Liver (tissue), 9 donors: ENCODE results near the gene IGSF3. TPM values are rescaled to one million over a fixed set of nuclear protein-coding genes. Genes with fewer than 3 reads are reported as not detected.

ENCODE experiments used
- DNase-seq: peaks from one replicate; pipeline ENCODE4 v3.0.0-alpha.2; 2017; ENCODE audit warnings: low spot score
- H3K27ac ChIP-seq, 2 donors: one replicate each; pipeline ENCODE4 v1.7.0; 2013; ENCODE audit warnings: inconsistent platforms in 2 of 2, low read length in 2 of 2, control low read depth in 1 of 2, low read depth in 1 of 2, mild to moderate bottlenecking in 1 of 2
- H3K27me3 ChIP-seq, 4 donors: one replicate each; pipeline versions ENCODE4 v1.6.1 to v1.7.0; 2013; ENCODE audit warnings: low read length in 3 of 4, inconsistent platforms in 1 of 4, mild to moderate bottlenecking in 1 of 4, moderate library complexity in 1 of 4; ENCODE audit not compliant: control insufficient read depth in 4 of 4, insufficient read depth in 4 of 4
- H3K36me3 ChIP-seq, 4 donors: one replicate each; pipeline versions ENCODE4 v1.6.1 to v1.7.0; 2013; ENCODE audit warnings: low read length in 3 of 4, mild to moderate bottlenecking in 3 of 4, low read depth in 1 of 4, moderate library complexity in 1 of 4; ENCODE audit not compliant: control insufficient read depth in 4 of 4, insufficient read depth in 3 of 4
- H3K4me1 ChIP-seq, 4 donors: one replicate each; pipeline versions ENCODE4 v1.6.1 to v1.7.0; 2013; ENCODE audit warnings: low read length in 3 of 4, mild to moderate bottlenecking in 3 of 4, moderate library complexity in 1 of 4; ENCODE audit not compliant: control insufficient read depth in 4 of 4, insufficient read depth in 4 of 4
- H3K4me3 ChIP-seq, 3 donors: one replicate each; pipeline versions ENCODE4 v1.6.1 to v1.7.0; 2013; ENCODE audit warnings: low read length in 3 of 3, control low read depth in 1 of 3, low read depth in 1 of 3, mild to moderate bottlenecking in 1 of 3
- H3K9ac ChIP-seq, 2 donors: one replicate each; pipeline ENCODE4 v1.7.0; 2013; ENCODE audit warnings: low read length in 2 of 2, mild to moderate bottlenecking in 2 of 2, moderate library complexity in 2 of 2, control low read depth in 1 of 2, low read depth in 1 of 2
- H3K9me3 ChIP-seq, 4 donors: one replicate each; pipeline versions ENCODE4 v1.6.1 to v1.7.0; 2013; ENCODE audit warnings: low read length in 3 of 4; ENCODE audit not compliant: control insufficient read depth in 4 of 4
- EGR1 ChIP-seq, 2 donors: IDR thresholded peaks; 2 replicates each; pipeline ENCODE4 v1.6.1; 2016 to 2018; ENCODE audit warnings: antibody characterized with exemption in 2 of 2, low read depth in 2 of 2
- FOXA1 ChIP-seq: IDR thresholded peaks from 2 replicates; pipeline ENCODE4 v1.6.1; 2016; ENCODE audit warnings: antibody characterized with exemption
- FOXA2 ChIP-seq: IDR thresholded peaks from 2 replicates; pipeline ENCODE4 v1.6.1; 2016; ENCODE audit warnings: antibody characterized with exemption
- GABPA ChIP-seq, 2 donors: IDR thresholded peaks in 1 of 2; conservative IDR thresholded peaks in 1 of 2; 2 replicates each; pipeline ENCODE4 v1.6.1; 2016; ENCODE audit warnings: antibody characterized with exemption in 2 of 2, mild to moderate bottlenecking in 1 of 2, moderate library complexity in 1 of 2
- HNF4A ChIP-seq, 2 donors: conservative IDR thresholded peaks; 2 replicates each; pipeline ENCODE4 v1.6.1; 2016; ENCODE audit warnings: antibody characterized with exemption in 2 of 2, mild to moderate bottlenecking in 2 of 2
- NR2F2 ChIP-seq: IDR thresholded peaks from 2 replicates; pipeline ENCODE4 v1.6.1; 2016; ENCODE audit warnings: antibody characterized with exemption
- RAD21 ChIP-seq, 2 donors: IDR thresholded peaks; 2 replicates each; pipeline ENCODE4 v1.6.1; 2016; ENCODE audit warnings: antibody characterized with exemption in 2 of 2, mild to moderate bottlenecking in 2 of 2
- RXRA ChIP-seq, 2 donors: IDR thresholded peaks; 2 replicates each; pipeline ENCODE4 v1.6.1; 2017 to 2018; ENCODE audit warnings: antibody characterized with exemption in 2 of 2, mild to moderate bottlenecking in 1 of 2
- SP1 ChIP-seq: IDR thresholded peaks from 2 replicates; pipeline ENCODE4 v1.6.1; 2018; ENCODE audit warnings: antibody characterized with exemption, mild to moderate bottlenecking
- TAF1 ChIP-seq: conservative IDR thresholded peaks from 2 replicates; pipeline ENCODE4 v1.6.1; 2016; ENCODE audit warnings: antibody characterized with exemption, mild to moderate bottlenecking
- YY1 ChIP-seq: IDR thresholded peaks from 2 replicates; pipeline ENCODE4 v1.6.1; 2016; ENCODE audit warnings: antibody characterized with exemption, mild to moderate bottlenecking
- WGBS: extraction: QIAGEN DNeasy Blood & Tissue Kit; methylation state at CpG from one replicate; pipeline ENCODE4 v1.1.7; 2013; 5-methylcytosine and 5-hydroxymethylcytosine counted together
- polyA plus RNA-seq, 2 donors: library from polyadenylated mRNA; stranded (reverse) in 1 of 2; unstranded in 1 of 2; fragments of 200-250 nt in 1 of 2; fragments of >200 nt in 1 of 2; fragmentation: Nextera tagmentation in 1 of 2; extraction: Ambion mirVana in 1 of 2; gene quantifications; one replicate each; pipeline versions ENCODE4 v1.2.1 to v1.2.3, GENCODE V29; 2013 to 2015
- total RNA-seq, 2 donors: library from RNA; depleted of rRNA; stranded (reverse); fragments of >200 nt; gene quantifications; one replicate each; pipeline ENCODE4 v1.2.3, GENCODE V29; 2014
- TF ChIP-seq, protein P1 (sequence below): IDR thresholded peaks from 2 replicates; pipeline ENCODE4 v1.6.1; 2016; ENCODE audit warnings: antibody characterized with exemption, mild to moderate bottlenecking
- TF ChIP-seq, protein P2 (sequence below): IDR thresholded peaks from 2 replicates; pipeline ENCODE4 v1.6.1; 2016; ENCODE audit warnings: antibody characterized with exemption
- TF ChIP-seq, protein P3 (sequence below): IDR thresholded peaks from 2 replicates; pipeline ENCODE4 v1.6.1; 2016; ENCODE audit warnings: antibody characterized with exemption
- donor health status: healthy.
- donor health status: healthy.
- donor health status: healthy.
- donor health status: healthy.
- donor health status: healthy.

Gene IGSF3
- total and polyA plus RNA-seq, 4 donors: 0.14 to 5.4 (median 0.68) TPM

DNA sequence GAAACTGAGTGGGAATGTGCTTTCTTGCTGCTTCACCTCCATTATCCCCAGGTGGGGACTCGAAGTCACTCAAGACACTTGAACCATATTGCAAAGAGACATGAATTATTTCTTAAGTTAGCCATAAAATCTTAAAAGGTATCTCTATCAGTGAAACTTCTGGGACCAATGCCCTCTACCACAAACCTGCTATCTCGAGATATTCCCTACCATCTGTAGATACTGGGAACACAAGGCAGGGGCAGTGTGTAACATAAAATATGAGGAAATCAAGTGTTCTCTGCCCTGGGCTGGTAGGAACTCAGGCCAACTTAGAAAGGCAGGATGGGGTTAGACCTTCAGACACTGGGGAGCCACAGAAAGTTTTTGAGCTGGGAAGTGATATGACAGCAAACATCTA lies 95.4 kb downstream of the IGSF3 start (continued):
- TF ChIP-seq, protein P1, sequence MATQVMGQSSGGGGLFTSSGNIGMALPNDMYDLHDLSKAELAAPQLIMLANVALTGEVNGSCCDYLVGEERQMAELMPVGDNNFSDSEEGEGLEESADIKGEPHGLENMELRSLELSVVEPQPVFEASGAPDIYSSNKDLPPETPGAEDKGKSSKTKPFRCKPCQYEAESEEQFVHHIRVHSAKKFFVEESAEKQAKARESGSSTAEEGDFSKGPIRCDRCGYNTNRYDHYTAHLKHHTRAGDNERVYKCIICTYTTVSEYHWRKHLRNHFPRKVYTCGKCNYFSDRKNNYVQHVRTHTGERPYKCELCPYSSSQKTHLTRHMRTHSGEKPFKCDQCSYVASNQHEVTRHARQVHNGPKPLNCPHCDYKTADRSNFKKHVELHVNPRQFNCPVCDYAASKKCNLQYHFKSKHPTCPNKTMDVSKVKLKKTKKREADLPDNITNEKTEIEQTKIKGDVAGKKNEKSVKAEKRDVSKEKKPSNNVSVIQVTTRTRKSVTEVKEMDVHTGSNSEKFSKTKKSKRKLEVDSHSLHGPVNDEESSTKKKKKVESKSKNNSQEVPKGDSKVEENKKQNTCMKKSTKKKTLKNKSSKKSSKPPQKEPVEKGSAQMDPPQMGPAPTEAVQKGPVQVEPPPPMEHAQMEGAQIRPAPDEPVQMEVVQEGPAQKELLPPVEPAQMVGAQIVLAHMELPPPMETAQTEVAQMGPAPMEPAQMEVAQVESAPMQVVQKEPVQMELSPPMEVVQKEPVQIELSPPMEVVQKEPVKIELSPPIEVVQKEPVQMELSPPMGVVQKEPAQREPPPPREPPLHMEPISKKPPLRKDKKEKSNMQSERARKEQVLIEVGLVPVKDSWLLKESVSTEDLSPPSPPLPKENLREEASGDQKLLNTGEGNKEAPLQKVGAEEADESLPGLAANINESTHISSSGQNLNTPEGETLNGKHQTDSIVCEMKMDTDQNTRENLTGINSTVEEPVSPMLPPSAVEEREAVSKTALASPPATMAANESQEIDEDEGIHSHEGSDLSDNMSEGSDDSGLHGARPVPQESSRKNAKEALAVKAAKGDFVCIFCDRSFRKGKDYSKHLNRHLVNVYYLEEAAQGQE: no peak
- TF ChIP-seq EGR1 (IDR thresholded peaks at IDR 0.05; ENCODE audit: low read depth in 2 of 2) (no peak), GABPA (IDR thresholded peaks at IDR 0.05 in 1 of 2, conservative IDR thresholded peaks at IDR 0.05 in 1 of 2) (no peak), HNF4A (conservative IDR thresholded peaks at IDR 0.05) (no peak), RXRA (IDR thresholded peaks at IDR 0.05) (no peak), FOXA2 (no peak)
- TF ChIP-seq, protein P2, sequence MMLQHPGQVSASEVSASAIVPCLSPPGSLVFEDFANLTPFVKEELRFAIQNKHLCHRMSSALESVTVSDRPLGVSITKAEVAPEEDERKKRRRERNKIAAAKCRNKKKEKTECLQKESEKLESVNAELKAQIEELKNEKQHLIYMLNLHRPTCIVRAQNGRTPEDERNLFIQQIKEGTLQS: no peak

DNA sequence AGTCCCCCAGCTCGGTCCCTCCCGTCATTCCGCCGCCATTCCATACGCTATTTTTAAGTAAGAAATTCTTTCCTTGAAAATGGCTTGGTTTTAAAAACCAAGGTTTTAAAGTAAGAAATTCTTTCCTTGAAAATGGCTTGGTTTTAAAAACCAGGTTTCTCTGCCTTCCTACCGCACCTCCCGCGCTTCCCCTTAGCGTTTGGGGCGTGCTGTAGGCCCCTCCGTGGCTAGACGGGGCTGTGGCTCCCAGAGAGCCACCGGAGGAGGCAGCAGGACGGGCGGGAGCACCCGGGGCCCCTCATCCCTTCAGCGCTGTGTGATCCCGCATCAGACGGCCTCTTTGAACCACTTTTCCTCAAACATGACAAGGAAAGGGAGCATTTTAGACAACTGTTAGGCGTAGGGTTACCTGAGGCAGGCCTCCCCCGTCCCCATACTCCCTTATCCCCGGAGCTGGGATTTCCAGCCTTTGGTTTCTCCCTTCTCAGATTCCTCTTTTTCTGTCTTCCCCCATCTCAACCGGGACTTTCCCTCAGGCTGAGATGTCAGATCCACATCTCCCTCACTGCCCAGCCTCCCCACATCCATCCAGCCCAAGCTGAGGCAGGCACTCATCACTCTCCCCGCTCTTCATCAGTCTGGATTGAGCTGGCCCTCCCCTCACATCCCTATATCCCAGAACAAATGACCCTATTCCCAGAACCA lies 96.2 kb downstream of the IGSF3 start:
- H3K9me3 ChIP-seq: no peaks in the 10 kb centered on the region
- no peak for DNase-seq
- peak overlapping the region; percentile 40 to 97 for H3K27ac ChIP-seq
- WGBS: 17% methylated on average over 24 of the region's 24 CpGs
- H3K4me3 ChIP-seq: peak overlapping the region in 1 of 3 donors; percentile 91
- no peaks in the 10 kb centered on the region for H3K27me3 ChIP-seq
- no peak for TF ChIP-seq RAD21 (IDR thresholded peaks at IDR 0.05)
- TF ChIP-seq, protein P2: no peak
- TF ChIP-seq FOXA1: no peak
- no peak for TF ChIP-seq EGR1 (IDR thresholded peaks at IDR 0.05; ENCODE audit: low read depth in 2 of 2)
- no peak for TF ChIP-seq RXRA (IDR thresholded peaks at IDR 0.05)
- TF ChIP-seq TAF1: no peak
- TF ChIP-seq, protein P3, sequence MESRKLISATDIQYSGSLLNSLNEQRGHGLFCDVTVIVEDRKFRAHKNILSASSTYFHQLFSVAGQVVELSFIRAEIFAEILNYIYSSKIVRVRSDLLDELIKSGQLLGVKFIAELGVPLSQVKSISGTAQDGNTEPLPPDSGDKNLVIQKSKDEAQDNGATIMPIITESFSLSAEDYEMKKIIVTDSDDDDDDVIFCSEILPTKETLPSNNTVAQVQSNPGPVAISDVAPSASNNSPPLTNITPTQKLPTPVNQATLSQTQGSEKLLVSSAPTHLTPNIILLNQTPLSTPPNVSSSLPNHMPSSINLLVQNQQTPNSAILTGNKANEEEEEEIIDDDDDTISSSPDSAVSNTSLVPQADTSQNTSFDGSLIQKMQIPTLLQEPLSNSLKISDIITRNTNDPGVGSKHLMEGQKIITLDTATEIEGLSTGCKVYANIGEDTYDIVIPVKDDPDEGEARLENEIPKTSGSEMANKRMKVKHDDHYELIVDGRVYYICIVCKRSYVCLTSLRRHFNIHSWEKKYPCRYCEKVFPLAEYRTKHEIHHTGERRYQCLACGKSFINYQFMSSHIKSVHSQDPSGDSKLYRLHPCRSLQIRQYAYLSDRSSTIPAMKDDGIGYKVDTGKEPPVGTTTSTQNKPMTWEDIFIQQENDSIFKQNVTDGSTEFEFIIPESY: no peak
- no peak for TF ChIP-seq NR2F2
- no peak for TF ChIP-seq SP1
- TF ChIP-seq YY1: no peak
- TF ChIP-seq GABPA (IDR thresholded peaks at IDR 0.05 in 1 of 2, conservative IDR thresholded peaks at IDR 0.05 in 1 of 2): no peak
- TF ChIP-seq, protein P1: no peak
- no peaks in the 10 kb centered on the region for H3K36me3 ChIP-seq
- H3K9ac ChIP-seq: peak overlapping the region in 1 of 2 donors; percentile 25
- peaks cover 1 to 12% (median 11%) of the 10 kb centered on the region in 4 donors for H3K4me1 ChIP-seq
